ENCODE results near the gene NRARP.

NRARP gene

DNA sequence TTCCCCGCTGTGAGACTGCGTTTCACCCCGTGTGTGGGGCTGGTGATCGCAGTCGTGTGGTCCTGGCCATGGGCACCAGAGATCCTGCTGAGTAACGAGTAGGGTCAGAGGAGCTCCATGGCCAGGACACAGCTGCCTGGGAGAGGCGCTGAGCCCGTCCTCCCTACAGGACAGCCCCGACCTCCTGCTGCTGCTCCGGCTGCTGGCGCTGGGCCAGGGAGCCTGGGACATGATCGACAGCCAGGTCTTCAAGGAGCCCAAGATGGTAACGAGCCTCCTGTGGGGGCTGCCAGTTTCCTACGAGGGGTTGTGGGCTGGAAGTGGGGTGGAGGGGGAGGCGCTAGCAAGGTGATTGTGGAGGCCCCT is 35.9 kb downstream of the NRARP start:
- Histone ChIP-seq H3K9ac (ENCODE audit: low read length) (no peak overlapping the region), H3K18ac (ENCODE audit: low read length) (no peak overlapping the region), H3K14ac (ENCODE audit: low read length) (no peak overlapping the region), H3K36me3 (ENCODE audit: control insufficient read depth in 1 of 2, insufficient read depth in 2 of 2, low read length in 2 of 2) (peaks cover 66 to 69% of the 10 kb centered on the region in 2 experiments), H3K79me1 (ENCODE audit: low read length) (no peaks in the 10 kb centered on the region), H4K91ac (ENCODE audit: low read depth, low read length) (no peak overlapping the region), H2AK5ac (ENCODE audit: low read length) (no peak overlapping the region), H2BK12ac (ENCODE audit: low read length) (no peak overlapping the region), H2BK5ac (ENCODE audit: low read depth, low read length, poor library complexity) (no peak overlapping the region), H3K79me2 (ENCODE audit: control insufficient read depth, insufficient read depth, low read length, poor library complexity) (no peaks in the 10 kb centered on the region), H2BK120ac (ENCODE audit: insufficient read depth, low read length, poor library complexity) (no peak overlapping the region), H3K27me3 (ENCODE audit: insufficient read depth, low read length) (no peaks in the 10 kb centered on the region), H3K27ac (ENCODE audit: low read depth, low read length) (no peak overlapping the region), H3K4ac (ENCODE audit: low read depth, low read length) (no peak overlapping the region), H3K4me3 (ENCODE audit: low read depth, low read length) (no peak overlapping the region), H4K8ac (ENCODE audit: low read depth, low read length) (no peak overlapping the region), H3K23ac (ENCODE audit: low read length) (no peak overlapping the region), H3K4me1 (ENCODE audit: control insufficient read depth in 1 of 2, insufficient read depth in 2 of 2, low read length in 2 of 2) (no peaks in the 10 kb centered on the region), H2AFZ (ENCODE audit: insufficient read depth, low read length, poor library complexity) (no peak overlapping the region), H3K9me3 (ENCODE audit: insufficient read depth, low read depth, low read length) (no peaks in the 10 kb centered on the region), H4K12ac (ENCODE audit: low read depth, low read length) (no peak overlapping the region), H3K4me2 (ENCODE audit: low read length) (no peak overlapping the region)
- no CpG with 5 or more reads among the region's 15 CpGs for WGBS (ENCODE audit: extremely low coverage, insufficient coverage, insufficient read length)
- DNase-seq: no peak

DNA sequence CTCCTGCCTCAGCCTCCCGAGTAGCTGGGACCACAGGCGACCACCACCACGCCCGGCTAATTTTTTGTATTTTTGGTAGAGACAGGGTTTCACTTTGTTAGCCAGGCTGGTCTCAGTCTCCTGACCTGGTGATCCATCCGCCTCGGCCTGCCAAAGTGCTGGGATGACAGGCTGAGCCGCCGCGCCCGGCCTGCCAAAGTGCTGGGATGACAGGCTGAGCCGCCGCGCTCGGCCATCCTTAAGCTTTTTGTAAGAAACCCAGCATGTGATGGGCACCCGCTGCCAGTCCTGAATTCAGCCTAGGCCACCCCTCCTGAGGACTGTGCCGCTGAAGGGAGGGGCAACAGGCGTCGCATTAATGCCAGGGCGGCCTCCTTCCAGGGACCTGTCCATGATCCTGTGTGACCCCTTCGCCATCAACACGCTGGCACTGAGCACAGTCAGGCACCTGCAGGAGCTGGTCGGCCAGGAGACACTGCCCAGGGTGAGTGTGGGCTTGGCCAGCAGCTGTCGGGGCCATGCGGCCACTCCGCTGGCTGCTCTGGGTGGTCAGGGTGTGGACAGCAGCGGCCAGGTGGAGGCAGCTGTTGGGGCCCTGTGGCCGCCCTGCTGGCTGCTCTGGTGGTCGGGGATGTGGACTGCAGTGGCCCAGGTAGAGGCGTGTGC is 36.4 kb downstream of the NRARP start:
- Histone ChIP-seq H3K18ac (ENCODE audit: low read length) (no peak overlapping the region), H2BK5ac (ENCODE audit: low read depth, low read length, poor library complexity) (no peak overlapping the region), H4K12ac (ENCODE audit: low read depth, low read length) (peak overlapping the region; percentile 39), H3K4me2 (ENCODE audit: low read length) (no peak overlapping the region), H2AFZ (ENCODE audit: insufficient read depth, low read length, poor library complexity) (no peak overlapping the region), H3K14ac (ENCODE audit: low read length) (no peak overlapping the region), H3K4ac (ENCODE audit: low read depth, low read length) (no peak overlapping the region), H3K23ac (ENCODE audit: low read length) (no peak overlapping the region), H2BK12ac (ENCODE audit: low read length) (no peak overlapping the region), H3K27me3 (ENCODE audit: insufficient read depth, low read length) (no peaks in the 10 kb centered on the region), H3K4me1 (ENCODE audit: control insufficient read depth in 1 of 2, insufficient read depth in 2 of 2, low read length in 2 of 2) (no peaks in the 10 kb centered on the region), H3K9ac (ENCODE audit: low read length) (no peak overlapping the region), H2AK5ac (ENCODE audit: low read length) (no peak overlapping the region), H3K79me1 (ENCODE audit: low read length) (no peaks in the 10 kb centered on the region), H2BK120ac (ENCODE audit: insufficient read depth, low read length, poor library complexity) (no peak overlapping the region), H3K36me3 (ENCODE audit: control insufficient read depth in 1 of 2, insufficient read depth in 2 of 2, low read length in 2 of 2) (peaks cover 61 to 63% of the 10 kb centered on the region in 2 experiments), H4K8ac (ENCODE audit: low read depth, low read length) (no peak overlapping the region), H4K91ac (ENCODE audit: low read depth, low read length) (no peak overlapping the region), H3K27ac (ENCODE audit: low read depth, low read length) (no peak overlapping the region), H3K9me3 (ENCODE audit: insufficient read depth, low read depth, low read length) (no peaks in the 10 kb centered on the region), H3K79me2 (ENCODE audit: control insufficient read depth, insufficient read depth, low read length, poor library complexity) (no peaks in the 10 kb centered on the region), H3K4me3 (ENCODE audit: low read depth, low read length) (no peak overlapping the region)
- no CpG with 5 or more reads among the region's 29 CpGs for WGBS (ENCODE audit: extremely low coverage, insufficient coverage, insufficient read length)
- no peak for DNase-seq

DNA sequence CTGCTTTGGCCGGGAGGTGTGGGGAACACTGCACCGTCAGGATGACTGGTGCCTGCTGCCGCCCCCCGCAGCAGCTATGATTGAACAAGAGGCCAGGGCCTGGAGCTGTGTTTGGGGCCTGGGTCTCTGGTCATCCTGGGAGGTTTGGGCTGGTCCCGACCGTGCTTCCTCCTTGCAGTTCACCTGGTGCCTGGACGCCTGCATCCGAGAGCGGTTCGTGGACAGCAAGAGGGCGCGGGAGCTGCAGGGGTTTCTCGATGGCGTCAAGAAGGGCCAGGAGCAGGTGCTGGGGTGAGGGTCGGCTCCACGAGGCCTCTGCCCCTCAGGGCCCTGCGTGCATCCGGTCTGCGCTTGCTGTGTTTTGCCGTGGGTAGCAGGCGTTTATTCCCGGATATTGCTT is 38.0 kb downstream of the NRARP start:
- H2BK120ac ChIP-seq (ENCODE audit: insufficient read depth, low read length, poor library complexity): no peak overlapping the region
- no peak overlapping the region for H2AK5ac ChIP-seq (ENCODE audit: low read length)
- no peak overlapping the region for H4K12ac ChIP-seq (ENCODE audit: low read depth, low read length)
- H3K14ac ChIP-seq (ENCODE audit: low read length): no peak overlapping the region
- H4K8ac ChIP-seq (ENCODE audit: low read depth, low read length): no peak overlapping the region
- H3K79me1 ChIP-seq (ENCODE audit: low read length): no peaks in the 10 kb centered on the region
- no peaks in the 10 kb centered on the region for H3K27me3 ChIP-seq (ENCODE audit: insufficient read depth, low read length)
- H3K36me3 ChIP-seq (ENCODE audit: control insufficient read depth in 1 of 2, insufficient read depth in 2 of 2, low read length in 2 of 2): peaks cover 53 to 57% of the 10 kb centered on the region in 2 experiments
- H3K23ac ChIP-seq (ENCODE audit: low read length): no peak overlapping the region
- no peak overlapping the region for H3K4me3 ChIP-seq (ENCODE audit: low read depth, low read length)
- no peak overlapping the region for H2AFZ ChIP-seq (ENCODE audit: insufficient read depth, low read length, poor library complexity)
- no peak overlapping the region for H4K91ac ChIP-seq (ENCODE audit: low read depth, low read length)
- H3K27ac ChIP-seq (ENCODE audit: low read depth, low read length): no peak overlapping the region
- no peak overlapping the region for H3K18ac ChIP-seq (ENCODE audit: low read length)
- H2BK12ac ChIP-seq (ENCODE audit: low read length): no peak overlapping the region
- H3K9ac ChIP-seq (ENCODE audit: low read length): peak overlapping the region; percentile 50
- H3K4ac ChIP-seq (ENCODE audit: low read depth, low read length): no peak overlapping the region
- WGBS (ENCODE audit: extremely low coverage, insufficient coverage, insufficient read length): no CpG with 5 or more reads among the region's 22 CpGs
- H3K79me2 ChIP-seq (ENCODE audit: control insufficient read depth, insufficient read depth, low read length, poor library complexity): no peaks in the 10 kb centered on the region
- H3K4me2 ChIP-seq (ENCODE audit: low read length): no peak overlapping the region
- no peak overlapping the region for H2BK5ac ChIP-seq (ENCODE audit: low read depth, low read length, poor library complexity)
- H3K4me1 ChIP-seq (ENCODE audit: control insufficient read depth in 1 of 2, insufficient read depth in 2 of 2, low read length in 2 of 2): no peaks in the 10 kb centered on the region
- DNase-seq: no peak
- H3K9me3 ChIP-seq (ENCODE audit: insufficient read depth, low read depth, low read length): no peaks in the 10 kb centered on the region

DNA sequence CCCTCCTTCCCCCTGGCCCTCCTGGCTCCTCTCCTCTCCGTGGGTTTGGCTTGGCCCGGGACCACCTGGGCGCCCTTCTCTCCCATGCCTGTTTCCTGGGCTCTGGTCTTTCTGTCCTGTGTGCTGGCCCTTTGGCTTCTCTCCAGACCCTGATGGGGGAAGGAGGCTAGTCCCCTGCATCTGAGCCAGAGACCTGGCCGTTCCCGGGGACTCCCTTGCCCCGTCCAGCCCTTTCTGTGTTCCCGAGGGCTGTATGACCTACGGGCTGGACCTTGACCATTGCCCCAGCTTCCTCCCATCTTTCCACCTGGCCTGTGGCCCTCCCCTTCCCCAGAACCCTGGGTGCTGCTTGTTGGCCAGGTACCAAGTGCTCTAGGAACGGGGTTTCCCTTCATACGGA is 38.6 kb downstream of the NRARP start:
- WGBS (ENCODE audit: extremely low coverage, insufficient coverage, insufficient read length): no CpG with 5 or more reads among the region's 10 CpGs
- Histone ChIP-seq H2BK12ac (ENCODE audit: low read length) (no peak overlapping the region), H3K36me3 (ENCODE audit: control insufficient read depth in 1 of 2, insufficient read depth in 2 of 2, low read length in 2 of 2) (peaks cover 53 to 56% of the 10 kb centered on the region in 2 experiments), H4K12ac (ENCODE audit: low read depth, low read length) (peak overlapping the region; percentile 16), H3K4ac (ENCODE audit: low read depth, low read length) (no peak overlapping the region), H3K79me2 (ENCODE audit: control insufficient read depth, insufficient read depth, low read length, poor library complexity) (no peaks in the 10 kb centered on the region), H3K9me3 (ENCODE audit: insufficient read depth, low read depth, low read length) (no peaks in the 10 kb centered on the region), H3K4me1 (ENCODE audit: control insufficient read depth in 1 of 2, insufficient read depth in 2 of 2, low read length in 2 of 2) (no peaks in the 10 kb centered on the region), H3K18ac (ENCODE audit: low read length) (no peak overlapping the region), H3K27me3 (ENCODE audit: insufficient read depth, low read length) (no peaks in the 10 kb centered on the region), H3K4me2 (ENCODE audit: low read length) (no peak overlapping the region), H3K79me1 (ENCODE audit: low read length) (no peaks in the 10 kb centered on the region), H3K27ac (ENCODE audit: low read depth, low read length) (no peak overlapping the region), H3K9ac (ENCODE audit: low read length) (no peak overlapping the region), H3K23ac (ENCODE audit: low read length) (no peak overlapping the region), H4K8ac (ENCODE audit: low read depth, low read length) (no peak overlapping the region), H4K91ac (ENCODE audit: low read depth, low read length) (no peak overlapping the region), H2AFZ (ENCODE audit: insufficient read depth, low read length, poor library complexity) (no peak overlapping the region), H2AK5ac (ENCODE audit: low read length) (no peak overlapping the region), H3K4me3 (ENCODE audit: low read depth, low read length) (no peak overlapping the region), H2BK5ac (ENCODE audit: low read depth, low read length, poor library complexity) (no peak overlapping the region), H2BK120ac (ENCODE audit: insufficient read depth, low read length, poor library complexity) (no peak overlapping the region), H3K14ac (ENCODE audit: low read length) (no peak overlapping the region)
- no peak for DNase-seq

Data from trophoblast cell (in vitro differentiated cells and primary cell).